Smooth muscle cell (in vitro differentiated cells): ENCODE results near the gene NXPH1. TPM values are rescaled to one million over a fixed set of nuclear protein-coding genes. Genes with fewer than 3 reads are reported as not detected.

Source experiments
- DNase-seq: peaks from one replicate; lab custom pipeline; 2025; ENCODE audit not compliant: unreplicated experiment; lab: John Stamatoyannopoulos, UW
- H2AFZ ChIP-seq: fragments of 200-600 bp; sonication (generic); 2 replicates; pipeline ENCODE4 v1.6.0; 2016; ENCODE audit warnings: antibody characterized with exemption, low read depth, mild to moderate bottlenecking
- H3F3A ChIP-seq: fragments of 200-600 bp; sonication (generic); 2 replicates; pipeline ENCODE4 v1.6.0; 2017; ENCODE audit warnings: antibody characterized with exemption, low read depth
- H3K27ac ChIP-seq: fragments of 200-600 bp; sonication (generic); 2 replicates; pipeline ENCODE4 v1.5.1; 2016; ENCODE audit warnings: low read depth, mild to moderate bottlenecking
- H3K27me3 ChIP-seq: fragments of 200-600 bp; sonication (generic); 2 replicates; pipeline ENCODE4 v1.6.1; 2016; ENCODE audit warnings: low read depth, mild to moderate bottlenecking
- H3K36me3 ChIP-seq: fragments of 200-600 bp; sonication (generic); 2 replicates; pipeline ENCODE4 v1.5.1; 2016; ENCODE audit warnings: low read depth
- H3K4me1 ChIP-seq: fragments of 200-600 bp; sonication (generic); 2 replicates; pipeline ENCODE4 v1.5.1; 2016; ENCODE audit warnings: low read depth
- H3K4me2 ChIP-seq: fragments of 200-600 bp; sonication (generic); 2 replicates; pipeline ENCODE4 v1.6.0; 2016; ENCODE audit warnings: mild to moderate bottlenecking
- H3K4me3 ChIP-seq: fragments of 200-600 bp; sonication (generic); 2 replicates; pipeline ENCODE4 v1.5.1; 2016; ENCODE audit warnings: mild to moderate bottlenecking
- H3K79me2 ChIP-seq: fragments of 200-600 bp; sonication (generic); 2 replicates; pipeline ENCODE4 v1.6.0; 2016; ENCODE audit warnings: low read depth, mild to moderate bottlenecking
- H3K9ac ChIP-seq: fragments of 200-600 bp; sonication (generic); 2 replicates; pipeline ENCODE4 v1.6.0; 2016; ENCODE audit warnings: low read depth
- H3K9me3 ChIP-seq: fragments of 200-600 bp; sonication (generic); replicated peaks from 2 replicates; pipeline ENCODE4 v1.5.1; 2016; ENCODE audit warnings: low read depth
- H4K20me1 ChIP-seq: fragments of 200-600 bp; sonication (generic); 2 replicates; pipeline ENCODE4 v1.6.0; 2016; ENCODE audit warnings: low read depth
- CTCF ChIP-seq: fragments of 200-600 bp; sonication (generic); IDR thresholded peaks from 2 replicates; pipeline ENCODE4 v1.5.1; 2017; ENCODE audit warnings: borderline replicate concordance, mild to moderate bottlenecking, antibody characterized with exemption; ENCODE audit not compliant: insufficient read depth, poor library complexity, severe bottlenecking
- WGBS: methylation state at CpG from one replicate; pipeline ENCODE4 v1.1.7; 2016; ENCODE audit warnings: low lambda C conversion rate; 5-methylcytosine and 5-hydroxymethylcytosine counted together
- polyA plus RNA-seq: library from polyadenylated mRNA; unstranded; fragments of >200 nt; fragmentation: Nextera tagmentation; extraction: Ambion mirVana; gene quantifications from 2 replicates; pipeline ENCODE4 v1.2.1, GENCODE V29; 2016
- total RNA-seq: library from RNA; depleted of rRNA; stranded (reverse); fragments of >200 nt; gene quantifications from 2 replicates; pipeline ENCODE4 v1.2.3, GENCODE V29; 2014

NXPH1 gene
- total and polyA plus RNA-seq, 2 experiments from 2014 or later, result 0.43 to 2.7 TPM

GRCh38 chr7:8465338-8465737, 31.9 kb downstream of the NXPH1 start:
- Histone ChIP-seq H3K9me3 (no peaks in the 10 kb centered on the region), H3K9ac (no peak overlapping the region), H4K20me1 (no peaks in the 10 kb centered on the region), H3K4me1 (no peaks in the 10 kb centered on the region), H3F3A (no peaks in the 10 kb centered on the region), H3K79me2 (no peaks in the 10 kb centered on the region), H2AFZ (no peak overlapping the region), H3K36me3 (no peaks in the 10 kb centered on the region), H3K27ac (no peak overlapping the region), H3K27me3 (no peaks in the 10 kb centered on the region), H3K4me3 (no peak overlapping the region), H3K4me2 (no peak overlapping the region)
- no peak for TF ChIP-seq CTCF
- DNase-seq, result no peak
- 89% methylated on average over 4 of the region's 4 CpGs for WGBS

GRCh38 chr7:8480527-8480926, 47.1 kb downstream of the NXPH1 start:
- H3F3A ChIP-seq, result no peaks in the 10 kb centered on the region
- H3K27me3 ChIP-seq, result no peaks in the 10 kb centered on the region
- H4K20me1 ChIP-seq, result no peaks in the 10 kb centered on the region
- no peak overlapping the region for H3K27ac ChIP-seq
- H3K4me2 ChIP-seq, result no peak overlapping the region
- no peak overlapping the region for H3K4me3 ChIP-seq
- 76% methylated on average over 3 of the region's 3 CpGs for WGBS
- H3K79me2 ChIP-seq, result no peaks in the 10 kb centered on the region
- TF ChIP-seq CTCF, result no peak
- H3K36me3 ChIP-seq, result no peaks in the 10 kb centered on the region
- no peak overlapping the region for H3K9ac ChIP-seq
- H3K9me3 ChIP-seq, result peaks cover 11% of the 10 kb centered on the region
- H3K4me1 ChIP-seq, result no peaks in the 10 kb centered on the region
- DNase-seq, result no peak
- H2AFZ ChIP-seq, result no peak overlapping the region

- DNase-seq, result no peak
- 94% methylated on average over 2 of the region's 2 CpGs for WGBS
- TF ChIP-seq CTCF, result no peak
These were observed 47.7 kb downstream of the NXPH1 start for GRCh38 chr7:8481096-8481495.

GRCh38 chr7:8481752-8482446, 48.5 kb downstream of the NXPH1 start:
- WGBS, result 62% methylated on average over 4 of the region's 4 CpGs

More at GRCh38 chr7:8481096-8481495, 47.7 kb downstream of the NXPH1 start:
- H2AFZ ChIP-seq, result no peak overlapping the region
- H3K4me2 ChIP-seq, result no peak overlapping the region
- no peaks in the 10 kb centered on the region for H4K20me1 ChIP-seq
- no peaks in the 10 kb centered on the region for H3K27me3 ChIP-seq
- H3K27ac ChIP-seq, result no peak overlapping the region
- H3K79me2 ChIP-seq, result no peaks in the 10 kb centered on the region
- H3K9ac ChIP-seq, result no peak overlapping the region
- no peak overlapping the region for H3K4me3 ChIP-seq
- H3F3A ChIP-seq, result no peaks in the 10 kb centered on the region
- peaks cover 11% of the 10 kb centered on the region for H3K9me3 ChIP-seq
- H3K36me3 ChIP-seq, result no peaks in the 10 kb centered on the region
- H3K4me1 ChIP-seq, result no peaks in the 10 kb centered on the region

More at GRCh38 chr7:8481752-8482446, 48.5 kb downstream of the NXPH1 start:
- no peak for DNase-seq
- Histone ChIP-seq H3K27ac (no peak overlapping the region), H3K4me3 (no peak overlapping the region), H4K20me1 (no peaks in the 10 kb centered on the region), H3K79me2 (no peaks in the 10 kb centered on the region), H3K36me3 (no peaks in the 10 kb centered on the region), H2AFZ (peak overlapping the region; percentile 60), H3K27me3 (no peaks in the 10 kb centered on the region), H3K9me3 (peaks cover 11% of the 10 kb centered on the region), H3K4me2 (no peak overlapping the region), H3K9ac (no peak overlapping the region), H3K4me1 (no peaks in the 10 kb centered on the region), H3F3A (no peaks in the 10 kb centered on the region)
- no peak for TF ChIP-seq CTCF
